ENCODE measurements around the gene AHCYL2. TPM values are rescaled to one million over a fixed set of nuclear protein-coding genes. Genes with fewer than 3 reads are reported as not detected.

The AHCYL2 gene
- total RNA-seq, 1 experiment from 2014 or later, result 17.0 TPM

DNA sequence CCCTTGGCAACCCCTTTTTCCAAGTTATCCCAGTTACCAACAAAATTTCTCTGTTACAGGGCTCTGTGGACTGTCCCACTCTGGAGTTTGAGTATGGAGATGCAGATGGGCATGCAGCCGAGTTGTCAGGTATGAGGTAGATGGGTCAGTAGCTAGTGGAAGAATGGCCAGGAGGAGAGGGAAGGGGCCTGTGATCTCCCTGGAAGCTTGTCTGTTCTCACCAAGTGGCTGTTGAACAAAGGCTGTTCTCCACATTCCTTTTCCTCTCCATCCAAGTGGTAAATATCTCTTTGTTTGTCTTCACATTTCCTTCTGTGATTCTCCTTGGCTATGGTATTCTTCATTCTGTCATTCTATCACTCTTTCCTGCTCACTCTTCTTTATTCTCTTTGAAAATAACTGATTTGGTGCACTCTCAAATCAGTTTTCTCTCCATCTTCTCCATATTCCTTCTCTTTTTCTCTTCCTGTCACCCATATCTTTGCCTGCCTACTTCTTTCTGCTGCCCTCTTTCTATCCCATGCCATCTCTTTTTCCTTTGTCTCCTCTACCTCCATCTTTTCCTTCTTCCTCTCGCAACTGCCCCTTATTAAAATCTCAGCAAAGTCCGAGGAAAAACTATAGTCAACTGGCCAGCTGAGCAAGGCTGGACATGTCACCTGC lies 215.3 kb downstream of the AHCYL2 start:
- no peak overlapping the region for H3K4me2 ChIP-seq (ENCODE audit: low read length)
- H3K4me3 ChIP-seq (replicated peaks in 1 of 2; ENCODE audit: low read depth in 1 of 2, low read length in 2 of 2), result no peak overlapping the region
- no peaks in the 10 kb centered on the region for H3K27me3 ChIP-seq (ENCODE audit: insufficient read depth, low read length)
- no peaks in the 10 kb centered on the region for H3K36me3 ChIP-seq (ENCODE audit: control insufficient read depth in 1 of 2, insufficient read depth in 2 of 2, low read length in 2 of 2)
- DNase-seq (ENCODE audit: low read depth, low spot score), result no peak
- ChIA-PET POLR2A (no interaction called here), RAD21 (ENCODE audit: low non-redundant PET in 1 of 2, low total read pairs in 2 of 2, uncharacterized antibody in 2 of 2, unreplicated experiment in 2 of 2) (no interaction called here), CTCF (no interaction called here)
- intact Hi-C loops (cut with micrococcal nuclease), result no loop called here
- H3K9me3 ChIP-seq (ENCODE audit: control insufficient read depth in 1 of 2, insufficient read depth in 1 of 2, low read depth in 1 of 2, low read length in 2 of 2), result no peaks in the 10 kb centered on the region
- H3K79me2 ChIP-seq (ENCODE audit: insufficient read depth, low read length), result no peaks in the 10 kb centered on the region; the same call in 1 of the 2 replicates
- no peaks in the 10 kb centered on the region for H4K20me1 ChIP-seq (ENCODE audit: insufficient read depth)
- H2AFZ ChIP-seq (ENCODE audit: low read depth, low read length, poor library complexity, severe bottlenecking), result no peak overlapping the region
- ATAC-seq, result no peak
- peaks cover 9 to 23% of the 10 kb centered on the region in 2 experiments; a peak in 3 of 4 replicates for H3K4me1 ChIP-seq (ENCODE audit: control insufficient read depth in 1 of 2, insufficient read depth in 2 of 2, low read length in 2 of 2)
- H3K9me2 ChIP-seq (ENCODE audit: insufficient read depth), result no peaks in the 10 kb centered on the region
- BruUV-seq (replicated peaks), result no TSS peak
- TF ChIP-seq YY1 (IDR thresholded peaks at IDR 0.05; ENCODE audit: extremely low read depth, insufficient replicate concordance, low read depth, low read length) (no peak), SIN3A (IDR thresholded peaks at IDR 0.05; ENCODE audit: low read depth) (no peak), POLR2AphosphoS5 (IDR thresholded peaks at IDR 0.05; ENCODE audit: low read depth, low read length) (no peak), TCF7L2 (IDR thresholded peaks at IDR 0.05; ENCODE audit: borderline replicate concordance, extremely low read depth, insufficient read depth, insufficient read length) (no peak), ZNF274 (IDR thresholded peaks at IDR 0.05; ENCODE audit: low read depth, low read length) (no peak), SRF (IDR thresholded peaks at IDR 0.05; ENCODE audit: low read depth) (no peak), EZH2phosphoT487 (IDR thresholded peaks at IDR 0.05; ENCODE audit: borderline replicate concordance) (no peak), ZFX (IDR thresholded peaks at IDR 0.05) (no peak), EZH2 (IDR thresholded peaks at IDR 0.05) (no peak), RAD21 (IDR thresholded peaks at IDR 0.05; ENCODE audit: low read depth) (no peak), CEBPB (IDR thresholded peaks at IDR 0.05; ENCODE audit: low read depth) (no peak), ZBTB33 (IDR thresholded peaks at IDR 0.05; ENCODE audit: extremely low read depth, insufficient replicate concordance, low read length) (no peak), CBX3 (IDR thresholded peaks at IDR 0.05; ENCODE audit: low read depth) (no peak), ATF3 (IDR thresholded peaks at IDR 0.05) (no peak), SP1 (IDR thresholded peaks at IDR 0.05; ENCODE audit: low read depth) (no peak), ELF1 (IDR thresholded peaks at IDR 0.05; ENCODE audit: borderline replicate concordance, low read depth) (no peak), EGR1 (IDR thresholded peaks at IDR 0.05; ENCODE audit: low read depth) (no peak), FOSL1 (IDR thresholded peaks at IDR 0.05; ENCODE audit: low read depth) (no peak), JUND (IDR thresholded peaks at IDR 0.05) (no peak)
- TF ChIP-seq, protein P1, sequence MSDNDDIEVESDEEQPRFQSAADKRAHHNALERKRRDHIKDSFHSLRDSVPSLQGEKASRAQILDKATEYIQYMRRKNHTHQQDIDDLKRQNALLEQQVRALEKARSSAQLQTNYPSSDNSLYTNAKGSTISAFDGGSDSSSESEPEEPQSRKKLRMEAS (IDR thresholded peaks at IDR 0.05), result no peak
- H3K27ac ChIP-seq (ENCODE audit: low read depth, low read length), result no peak overlapping the region
- no peak overlapping the region for H3K9ac ChIP-seq (ENCODE audit: low read length)

Data from HCT116 (cell line).